H1 (cell line): ENCODE measurements around the gene CLEC16A.

Experiments used
- HDAC2 ChIP-seq, 2 experiments: fragments of 300-600 bp in 1 of 2; sonication (generic) in 1 of 2; IDR thresholded peaks; 2 replicates each; pipeline ENCODE4 v1.6.1; 2011 to 2012; ENCODE audit warnings: low read depth in 2 of 2, low read length in 2 of 2, mild to moderate bottlenecking in 2 of 2, moderate library complexity in 2 of 2, borderline replicate concordance in 1 of 2, inconsistent platforms in 1 of 2
- ZNF274 ChIP-seq: IDR thresholded peaks from 2 replicates; pipeline ENCODE4 v1.7.0; 2012; ENCODE audit warnings: low read length, borderline replicate concordance; ENCODE audit errors: extremely low read depth

- no peak for TF ChIP-seq ZNF274
- TF ChIP-seq HDAC2 (IDR thresholded peaks at IDR 0.05; ENCODE audit: borderline replicate concordance in 1 of 2, low read depth in 2 of 2, low read length in 2 of 2) = no peak
These were observed 154.4 kb downstream of the CLEC16A start for GRCh38 chr16:11098601-11099390.
